NT2/D1 (cell line): ENCODE measurements around the gene HORMAD2.
"Not testable (repeated sequence)": the region's sequence is repeated elsewhere in the genome, so short reads cannot be mapped to it uniquely, and the experiment has no call there.

Experiments
- DNase-seq: peaks from one replicate; pipeline ENCODE4 v3.0.0-alpha.2; 2011; ENCODE audit warnings: low read depth, low spot score
- H3K27me3 ChIP-seq: 2 replicates; pipeline ENCODE4 v1.6.0; 2011; ENCODE audit warnings: mild to moderate bottlenecking; ENCODE audit not compliant: insufficient read length, insufficient read depth
- H3K36me3 ChIP-seq: 2 replicates; pipeline ENCODE4 v1.6.1; 2011; ENCODE audit warnings: mild to moderate bottlenecking, low read length, mixed read lengths; ENCODE audit not compliant: insufficient read depth, insufficient read length
- H3K4me1 ChIP-seq: 2 replicates; pipeline ENCODE4 v1.5.1; 2011; ENCODE audit not compliant: insufficient read depth, insufficient read length
- H3K4me3 ChIP-seq: 2 replicates; pipeline ENCODE4 v1.5.1; 2011; ENCODE audit warnings: low read depth; ENCODE audit not compliant: insufficient read length
- H3K9ac ChIP-seq: 2 replicates; pipeline ENCODE4 v1.6.0; 2011; ENCODE audit warnings: low read depth; ENCODE audit not compliant: insufficient read length
- H3K9me3 ChIP-seq: 2 replicates; pipeline ENCODE4 v1.5.1; 2011; ENCODE audit warnings: mild to moderate bottlenecking, low read length; ENCODE audit not compliant: insufficient read depth
- SUZ12 ChIP-seq: IDR thresholded peaks from 2 replicates; pipeline ENCODE4 v1.6.1; 2011; ENCODE audit not compliant: insufficient read length, insufficient read depth; ENCODE audit errors: extremely low read depth
- YY1 ChIP-seq: IDR thresholded peaks from 2 replicates; pipeline ENCODE4 v1.6.1; 2011; ENCODE audit not compliant: insufficient read length, insufficient read depth
- ZNF274 ChIP-seq: IDR thresholded peaks from 2 replicates; pipeline ENCODE4 v1.6.1; 2011; ENCODE audit warnings: mild to moderate bottlenecking, low read depth, low read length

The HORMAD2 gene

DNA sequence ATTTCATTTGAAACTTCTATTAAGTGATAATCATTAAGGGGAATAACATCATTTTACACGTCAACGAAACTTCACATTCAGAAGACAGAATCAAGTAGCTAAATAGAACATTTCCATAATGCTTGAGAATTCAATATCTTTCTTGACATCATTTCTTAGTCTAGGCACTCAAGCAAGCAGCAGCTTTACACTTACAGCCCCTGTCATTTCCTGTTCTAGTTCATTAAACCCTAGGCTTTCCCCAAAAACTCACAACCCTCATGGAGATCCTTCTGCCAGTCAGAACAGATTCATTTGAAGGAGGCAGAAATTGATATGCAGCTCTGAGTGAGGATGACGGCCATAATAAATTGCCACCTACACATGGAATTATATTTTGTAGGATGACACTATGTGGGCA, 5.3 kb upstream of the HORMAD2 start:
- TF ChIP-seq SUZ12: no peak
- no peak for TF ChIP-seq YY1
- TF ChIP-seq ZNF274: no peak
- no peaks in the 10 kb centered on the region for H3K9me3 ChIP-seq

GRCh38 chr22:30077279-30077880, 2.9 kb upstream of the HORMAD2 start:
- TF ChIP-seq ZNF274 (no peak), YY1 (no peak), SUZ12 (no peak)
- no peaks in the 10 kb centered on the region for H3K9me3 ChIP-seq
- DNase-seq: no peak
- no peak overlapping the region for H3K9ac ChIP-seq
- peaks cover 7% of the 10 kb centered on the region for H3K27me3 ChIP-seq
- peaks cover 2% of the 10 kb centered on the region for H3K4me1 ChIP-seq
- H3K36me3 ChIP-seq: no peaks in the 10 kb centered on the region
- no peak overlapping the region for H3K4me3 ChIP-seq

More for the DNA sequence above, 5.3 kb upstream of the HORMAD2 start:
- Histone ChIP-seq H3K27me3 (no peaks in the 10 kb centered on the region), H3K36me3 (no peaks in the 10 kb centered on the region), H3K4me1 (peaks cover 2% of the 10 kb centered on the region), H3K9ac (no peak overlapping the region), H3K4me3 (no peak overlapping the region)
- no peak for DNase-seq

- peaks cover 7% of the 10 kb centered on the region for H3K27me3 ChIP-seq
- no peaks in the 10 kb centered on the region for H3K9me3 ChIP-seq
- no peak overlapping the region for H3K4me3 ChIP-seq
- TF ChIP-seq ZNF274 (no peak), YY1 (no peak), SUZ12 (no peak)
- peaks cover 2% of the 10 kb centered on the region for H3K4me1 ChIP-seq
- DNase-seq: no peak
- H3K9ac ChIP-seq: no peak overlapping the region
- H3K36me3 ChIP-seq: no peaks in the 10 kb centered on the region
These were observed 1.6 kb upstream of the HORMAD2 start for GRCh38 chr22:30078320-30079311.

GRCh38 chr22:30080805-30081204, 541 bp downstream of the HORMAD2 start:
- Histone ChIP-seq H3K4me3 (no peak overlapping the region), H3K9me3 (peaks cover 5% of the 10 kb centered on the region; the same call in 1 of the 2 replicates), H3K27me3 (peaks cover 7% of the 10 kb centered on the region), H3K4me1 (peaks cover 2% of the 10 kb centered on the region), H3K36me3 (no peaks in the 10 kb centered on the region), H3K9ac (no peak overlapping the region)
- TF ChIP-seq SUZ12: no peak
- TF ChIP-seq ZNF274: no peak
- TF ChIP-seq YY1: no peak
- DNase-seq: no peak

DNA sequence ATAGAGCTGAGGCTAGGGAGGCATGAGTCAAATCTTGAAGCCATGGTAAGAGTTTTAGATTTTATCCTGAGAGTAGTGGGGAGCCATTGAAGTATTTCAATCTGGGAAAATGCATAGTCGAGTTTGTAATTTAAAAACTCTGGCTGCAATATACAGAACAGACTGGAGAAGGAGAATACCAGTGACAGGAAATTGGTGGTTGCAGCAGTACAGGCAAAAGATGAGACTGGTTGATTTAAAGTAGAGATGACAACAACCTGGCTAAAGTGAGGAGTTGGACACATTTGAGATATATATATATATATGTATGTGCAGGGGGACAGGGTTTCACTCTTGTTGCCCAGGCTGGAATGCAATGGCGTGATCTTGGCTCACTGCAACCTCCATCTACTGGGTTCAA, 6.2 kb downstream of the HORMAD2 start:
- TF ChIP-seq SUZ12 (no peak), YY1 (no peak), ZNF274 (no peak)
- Histone ChIP-seq H3K36me3 (no peaks in the 10 kb centered on the region), H3K4me3 (no peak overlapping the region)

GRCh38 chr22:30087037-30087436, 6.8 kb downstream of the HORMAD2 start:
- not testable (repeated sequence) for H3K27me3 ChIP-seq, H3K9me3 ChIP-seq, DNase-seq, H3K4me3 ChIP-seq, H3K9ac ChIP-seq, H3K4me1 ChIP-seq, H3K36me3 ChIP-seq

More for the DNA sequence above, 6.2 kb downstream of the HORMAD2 start:
- Histone ChIP-seq H3K9ac (no peak overlapping the region), H3K4me1 (no peaks in the 10 kb centered on the region), H3K9me3 (peaks cover 5% of the 10 kb centered on the region; the same call in 1 of the 2 replicates), H3K27me3 (no peaks in the 10 kb centered on the region)
- DNase-seq: no peak

DNA sequence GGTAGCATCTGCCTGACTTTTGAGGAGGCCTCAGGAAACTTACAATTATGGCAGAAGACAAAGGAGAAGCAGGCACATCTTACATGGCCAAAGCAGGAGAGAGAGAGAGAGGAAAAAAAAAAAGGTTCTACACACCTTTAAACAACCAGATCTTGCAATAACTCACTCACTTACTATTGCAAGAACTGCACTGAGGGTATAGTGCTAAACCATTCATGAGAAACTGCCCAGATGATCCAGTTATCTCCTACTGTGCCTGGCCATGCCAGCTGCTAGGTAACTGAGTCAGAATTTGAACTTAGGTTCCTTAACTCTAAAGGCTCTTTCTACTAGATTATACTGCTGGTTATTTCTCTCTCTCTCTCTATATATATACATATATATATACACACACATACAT, 7.3 kb downstream of the HORMAD2 start:
- H3K4me3 ChIP-seq: no peak overlapping the region
- no peak for TF ChIP-seq ZNF274
- TF ChIP-seq YY1: no peak
- no peak for TF ChIP-seq SUZ12
- no peaks in the 10 kb centered on the region for H3K27me3 ChIP-seq
- no peak for DNase-seq
- no peaks in the 10 kb centered on the region for H3K4me1 ChIP-seq
- H3K9me3 ChIP-seq: peaks cover 5% of the 10 kb centered on the region
- H3K36me3 ChIP-seq: no peaks in the 10 kb centered on the region
- H3K9ac ChIP-seq: no peak overlapping the region
